ENCODE measurements around the gene CETN1.

Gene CETN1

DNA sequence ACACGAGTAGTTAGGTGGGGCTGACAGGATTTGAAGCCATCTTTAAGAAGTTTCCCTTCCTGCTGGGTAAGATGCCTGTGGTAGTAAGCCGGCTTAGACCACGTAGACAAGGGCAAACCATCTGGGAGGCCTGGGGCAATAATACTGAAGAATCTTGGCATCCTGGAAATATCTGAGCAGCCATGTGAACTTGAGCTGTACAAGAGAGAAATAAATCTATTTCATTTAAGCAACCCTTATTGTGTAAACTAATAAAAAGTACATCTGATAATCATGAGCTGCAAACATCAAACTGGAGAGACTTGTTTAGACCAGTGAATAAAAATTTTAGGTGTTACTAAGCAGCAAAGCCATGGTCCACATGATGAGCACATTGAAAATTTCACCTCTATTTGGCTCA, 11.4 kb upstream of the CETN1 start:
- Histone ChIP-seq H3K9me3 (ENCODE audit: insufficient read depth, low read length) (no peaks in the 10 kb centered on the region), H3K4me1 (ENCODE audit: low read length) (peaks cover 4% of the 10 kb centered on the region; the same call in 1 of the 2 replicates), H3K4me3 (ENCODE audit: low read length) (no peak overlapping the region), H3K27me3 (ENCODE audit: low read depth, low read length) (peaks cover 23% of the 10 kb centered on the region; the same call in 1 of the 2 replicates), H3K36me3 (replicated peaks; ENCODE audit: low read depth, low read length) (no peaks in the 10 kb centered on the region), H3K79me2 (ENCODE audit: low read length) (no peaks in the 10 kb centered on the region), H3K9ac (ENCODE audit: low read length) (no peak overlapping the region), H4K20me1 (ENCODE audit: insufficient read depth, low read length) (no peaks in the 10 kb centered on the region), H3K4me2 (ENCODE audit: low read length) (no peak overlapping the region), H2AFZ (ENCODE audit: low read depth, low read length) (no peak overlapping the region), H3K27ac (ENCODE audit: low read length) (no peak overlapping the region)
- TF ChIP-seq CTCF (IDR thresholded peaks at IDR 0.05; ENCODE audit: low read depth, low read length) (no peak), EZH2phosphoT487 (IDR thresholded peaks at IDR 0.05; ENCODE audit: low read depth) (no peak)

- Histone ChIP-seq H3K4me1 (ENCODE audit: low read length) (peaks cover 4% of the 10 kb centered on the region; the same call in 1 of the 2 replicates), H3K27me3 (ENCODE audit: low read depth, low read length) (peaks cover 27% of the 10 kb centered on the region), H3K4me3 (ENCODE audit: low read length) (no peak overlapping the region), H4K20me1 (ENCODE audit: insufficient read depth, low read length) (no peaks in the 10 kb centered on the region), H3K4me2 (ENCODE audit: low read length) (no peak overlapping the region), H3K79me2 (ENCODE audit: low read length) (no peaks in the 10 kb centered on the region), H3K9ac (ENCODE audit: low read length) (no peak overlapping the region), H3K9me3 (ENCODE audit: insufficient read depth, low read length) (no peaks in the 10 kb centered on the region), H2AFZ (ENCODE audit: low read depth, low read length) (no peak overlapping the region), H3K27ac (ENCODE audit: low read length) (no peak overlapping the region), H3K36me3 (replicated peaks; ENCODE audit: low read depth, low read length) (no peaks in the 10 kb centered on the region)
- TF ChIP-seq CTCF (IDR thresholded peaks at IDR 0.05; ENCODE audit: low read depth, low read length): no peak
- no peak for TF ChIP-seq EZH2phosphoT487 (IDR thresholded peaks at IDR 0.05; ENCODE audit: low read depth)
Measured at GRCh38 chr18:570256-570655, 9.9 kb upstream of the CETN1 start.

GRCh38 chr18:570697-571096, 9.5 kb upstream of the CETN1 start:
- H3K79me2 ChIP-seq (ENCODE audit: low read length): no peaks in the 10 kb centered on the region
- no peak overlapping the region for H3K9ac ChIP-seq (ENCODE audit: low read length)
- no peak overlapping the region for H3K4me2 ChIP-seq (ENCODE audit: low read length)
- H3K4me1 ChIP-seq (ENCODE audit: low read length): peaks cover 4% of the 10 kb centered on the region; the same call in 1 of the 2 replicates
- no peak overlapping the region for H3K27ac ChIP-seq (ENCODE audit: low read length)
- TF ChIP-seq EZH2phosphoT487 (IDR thresholded peaks at IDR 0.05; ENCODE audit: low read depth): no peak
- no peak for TF ChIP-seq CTCF (IDR thresholded peaks at IDR 0.05; ENCODE audit: low read depth, low read length)
- H3K9me3 ChIP-seq (ENCODE audit: insufficient read depth, low read length): no peaks in the 10 kb centered on the region
- H2AFZ ChIP-seq (ENCODE audit: low read depth, low read length): no peak overlapping the region
- H3K27me3 ChIP-seq (ENCODE audit: low read depth, low read length): peaks cover 25% of the 10 kb centered on the region
- H3K36me3 ChIP-seq (replicated peaks; ENCODE audit: low read depth, low read length): no peaks in the 10 kb centered on the region
- H4K20me1 ChIP-seq (ENCODE audit: insufficient read depth, low read length): no peaks in the 10 kb centered on the region
- H3K4me3 ChIP-seq (ENCODE audit: low read length): no peak overlapping the region

DNA sequence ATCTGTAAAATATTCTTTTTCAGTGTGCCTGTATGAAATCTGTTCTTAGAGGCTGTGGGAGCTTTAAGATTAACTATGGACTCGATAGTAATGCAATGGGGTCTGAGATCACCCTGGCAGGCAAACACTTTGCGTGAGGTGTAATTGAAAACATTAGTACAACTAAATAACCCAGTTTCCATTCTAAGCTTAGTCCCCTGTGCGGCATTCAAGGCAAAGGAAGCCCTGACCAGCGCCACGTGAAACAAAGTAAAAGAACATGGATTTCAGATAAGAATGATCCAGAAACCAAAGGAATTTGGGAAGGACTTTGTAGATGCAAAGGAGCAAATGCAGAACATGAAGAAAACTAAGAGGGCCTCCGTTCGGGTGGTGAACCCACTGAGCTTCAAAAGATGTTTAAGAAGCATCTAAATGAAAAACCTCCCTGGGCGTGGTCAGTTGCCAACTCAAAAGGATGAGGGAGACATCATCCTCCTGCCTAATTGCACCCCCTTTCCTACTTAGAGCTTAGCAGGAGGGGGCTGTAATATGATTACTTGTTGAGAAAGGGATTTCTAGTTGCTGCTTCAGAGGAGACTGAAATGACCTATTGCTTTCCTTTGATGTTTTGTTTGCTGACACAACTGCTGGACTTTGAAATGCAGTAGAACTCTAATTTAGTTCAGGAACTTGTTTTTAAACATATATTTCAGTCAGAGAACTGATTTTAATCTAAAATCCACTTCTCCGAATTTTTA, 7.9 kb upstream of the CETN1 start:
- Histone ChIP-seq H3K9ac (ENCODE audit: low read length) (no peak overlapping the region), H3K4me3 (ENCODE audit: low read length) (no peak overlapping the region), H3K4me2 (ENCODE audit: low read length) (no peak overlapping the region), H3K4me1 (ENCODE audit: low read length) (peaks cover 4% of the 10 kb centered on the region; the same call in 1 of the 2 replicates), H3K36me3 (replicated peaks; ENCODE audit: low read depth, low read length) (no peaks in the 10 kb centered on the region), H3K9me3 (ENCODE audit: insufficient read depth, low read length) (no peaks in the 10 kb centered on the region), H3K79me2 (ENCODE audit: low read length) (no peaks in the 10 kb centered on the region), H4K20me1 (ENCODE audit: insufficient read depth, low read length) (no peaks in the 10 kb centered on the region), H3K27me3 (ENCODE audit: low read depth, low read length) (peaks cover 16% of the 10 kb centered on the region), H2AFZ (ENCODE audit: low read depth, low read length) (no peak overlapping the region), H3K27ac (ENCODE audit: low read length) (no peak overlapping the region)
- TF ChIP-seq EZH2phosphoT487 (IDR thresholded peaks at IDR 0.05; ENCODE audit: low read depth): no peak
- TF ChIP-seq CTCF (IDR thresholded peaks at IDR 0.05; ENCODE audit: low read depth, low read length): no peak
